GM18951 (cell line): ENCODE data around the gene WDR72.

Experiments used
- POLR2A ChIP-seq: IDR thresholded peaks from 4 replicates; pipeline ENCODE4 v1.6.1; 2011; ENCODE audit warnings: mild to moderate bottlenecking; ENCODE audit not compliant: insufficient read length, insufficient read depth; ENCODE audit errors: extremely low read depth
- in situ Hi-C: fragments of 300-500 bp; cut with MboI; formaldehyde crosslinking; loops from one replicate; pipeline ENCODE4 v1.12.0; 2022; ENCODE audit warnings: low sequenced_read_pairs, mixed read lengths, inconsistent platforms; ENCODE audit not compliant: unreplicated experiment

The WDR72 gene

GRCh38 chr15:53522991-53523390 lies 236.5 kb downstream of the WDR72 start:
- in situ Hi-C loops: no loop called here
- TF ChIP-seq POLR2A: no peak

GRCh38 chr15:53520996-53521395 lies 238.5 kb downstream of the WDR72 start:
- in situ Hi-C loops: no loop called here
- no peak for TF ChIP-seq POLR2A

- in situ Hi-C loops: no loop called here
- TF ChIP-seq POLR2A: no peak
Measured at GRCh38 chr15:53513431-53513830, 246.0 kb downstream of the WDR72 start.

GRCh38 chr15:53512029-53512428 lies 247.4 kb downstream of the WDR72 start:
- in situ Hi-C loops: no loop called here
- TF ChIP-seq POLR2A: no peak

- in situ Hi-C loops: no loop called here
- TF ChIP-seq POLR2A: no peak
Measured at GRCh38 chr15:53511175-53511574, 248.3 kb downstream of the WDR72 start.

- TF ChIP-seq POLR2A: no peak
- in situ Hi-C loops: no loop called here
Measured at GRCh38 chr15:53506370-53506769, 253.1 kb downstream of the WDR72 start.

- TF ChIP-seq POLR2A: no peak
- in situ Hi-C loops: no loop called here
Measured at GRCh38 chr15:53498996-53499395, 260.5 kb downstream of the WDR72 start.

- TF ChIP-seq POLR2A: no peak
- in situ Hi-C loops: no loop called here
Measured at GRCh38 chr15:53490341-53490740, 269.1 kb downstream of the WDR72 start.

- in situ Hi-C loops: no loop called here
- TF ChIP-seq POLR2A: no peak
Measured at GRCh38 chr15:53482055-53482454, 277.4 kb downstream of the WDR72 start.

- no peak for TF ChIP-seq POLR2A
- in situ Hi-C loops: no loop called here
Measured at GRCh38 chr15:53477981-53478766, 281.3 kb downstream of the WDR72 start.

- in situ Hi-C loops: no loop called here
- no peak for TF ChIP-seq POLR2A
Measured at GRCh38 chr15:53473886-53474285, 285.6 kb downstream of the WDR72 start.

- in situ Hi-C loops: no loop called here
- no peak for TF ChIP-seq POLR2A
Measured at GRCh38 chr15:53473435-53473834, 286.0 kb downstream of the WDR72 start.

GRCh38 chr15:53472883-53473282 lies 286.6 kb downstream of the WDR72 start:
- in situ Hi-C loops: no loop called here
- TF ChIP-seq POLR2A: no peak

GRCh38 chr15:53472210-53472609 lies 287.3 kb downstream of the WDR72 start:
- in situ Hi-C loops: no loop called here
- TF ChIP-seq POLR2A: no peak
